SK-N-MC (cell line): Measurements from ENCODE around the gene SPDYC.
A peak's percentile ranks its signal among the peaks of the same experiment; 100 is the strongest.

Source experiments
- DNase-seq: peaks from one replicate; pipeline ENCODE4 v3.0.0-alpha.2; 2011; ENCODE audit warnings: low read depth, low spot score
- H3K27ac ChIP-seq: fragments of 200-600 bp; sonication (generic); 2 replicates; pipeline ENCODE4 v1.5.1; 2016; ENCODE audit warnings: mixed run types
- H3K36me3 ChIP-seq: fragments of 200-600 bp; sonication (generic); 2 replicates; pipeline ENCODE4 v1.6.1; 2017; ENCODE audit warnings: antibody characterized with exemption, low read length, mixed read lengths; ENCODE audit not compliant: insufficient read depth
- H3K4me3 ChIP-seq: fragments of 200-600 bp; sonication (generic); 2 replicates; pipeline ENCODE4 v1.5.1; 2016
- H3K9ac ChIP-seq: fragments of 200-600 bp; sonication (generic); 2 replicates; pipeline ENCODE4 v1.8.0; 2017; ENCODE audit warnings: mixed run types, mixed read lengths; ENCODE audit not compliant: insufficient read length
- H3K9me3 ChIP-seq: fragments of 200-600 bp; sonication (generic); 2 replicates; pipeline ENCODE4 v1.6.1; 2017; ENCODE audit warnings: low read depth, mild to moderate bottlenecking, antibody characterized with exemption, low read length, moderate library complexity, mixed read lengths
- EZH2 ChIP-seq: fragments of 200-600 bp; sonication (generic); IDR thresholded peaks from one replicate; pipeline ENCODE4 v1.6.1; 2017; ENCODE audit warnings: antibody characterized with exemption
- FOXP2 ChIP-seq: optimal IDR thresholded peaks from 2 replicates; pipeline ENCODE3; 2011; ENCODE audit warnings: mild to moderate bottlenecking, moderate library complexity; ENCODE audit not compliant: insufficient read depth; ENCODE audit errors: extremely low read length, control extremely low read depth
- POLR2AphosphoS5 ChIP-seq: IDR thresholded peaks from 2 replicates; pipeline ENCODE4 v1.6.1; 2012; ENCODE audit warnings: mild to moderate bottlenecking, low read depth, low read length, borderline replicate concordance

The SPDYC gene

GRCh38 chr11:65132238-65132987, 37.6 kb upstream of the SPDYC start:
- Histone ChIP-seq H3K36me3 (peaks cover 24% of the 10 kb centered on the region; the same call in 1 of the 2 replicates), H3K9ac (no peak overlapping the region), H3K9me3 (no peaks in the 10 kb centered on the region), H3K4me3 (no peak overlapping the region), H3K27ac (no peak overlapping the region)
- DNase-seq: no peak
- TF ChIP-seq FOXP2: no peak
- TF ChIP-seq EZH2: no peak
- no peak for TF ChIP-seq POLR2AphosphoS5

DNA sequence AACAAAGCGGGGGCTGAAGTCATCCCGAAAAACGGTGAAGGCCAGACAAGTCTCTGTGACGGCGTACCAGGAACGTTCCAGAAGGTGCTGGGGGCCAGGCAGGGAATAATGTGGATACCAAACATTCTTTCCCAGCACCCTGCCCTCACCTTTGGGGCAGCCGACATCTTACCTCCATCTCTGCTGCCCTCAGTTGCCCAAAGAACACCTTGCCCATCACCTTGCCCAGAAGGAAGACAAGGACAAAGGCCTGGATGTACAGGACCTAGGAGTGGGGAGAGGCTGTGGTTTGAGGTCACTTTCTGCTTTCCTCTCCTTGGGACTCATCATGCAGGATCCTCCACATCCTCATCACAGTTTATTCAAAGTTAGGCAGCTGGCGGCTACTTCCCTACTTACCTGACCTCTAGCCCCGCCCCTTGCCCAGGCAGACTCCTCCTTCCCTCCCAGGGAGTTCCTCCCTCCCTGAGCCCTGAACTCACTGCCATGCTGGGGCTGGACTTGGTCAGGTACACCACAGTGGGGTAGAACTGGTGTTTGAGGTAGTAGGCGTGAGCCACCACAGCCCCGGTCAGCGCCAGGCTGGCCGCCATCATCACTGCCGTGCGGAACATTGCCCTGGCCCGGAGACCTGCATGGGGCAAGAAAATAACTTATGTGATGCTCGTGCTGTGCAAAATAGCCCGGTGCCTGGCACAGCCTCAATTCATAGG, 36.9 kb upstream of the SPDYC start:
- no peak overlapping the region for H3K27ac ChIP-seq
- peak overlapping the region; percentile 99 for H3K9ac ChIP-seq
- H3K9me3 ChIP-seq: no peaks in the 10 kb centered on the region
- H3K4me3 ChIP-seq: peak overlapping the region; percentile 100
- no peak for DNase-seq
- H3K36me3 ChIP-seq: peaks cover 17% of the 10 kb centered on the region; the same call in 1 of the 2 replicates
- TF ChIP-seq FOXP2 (no peak), EZH2 (no peak), POLR2AphosphoS5 (no peak)

DNA sequence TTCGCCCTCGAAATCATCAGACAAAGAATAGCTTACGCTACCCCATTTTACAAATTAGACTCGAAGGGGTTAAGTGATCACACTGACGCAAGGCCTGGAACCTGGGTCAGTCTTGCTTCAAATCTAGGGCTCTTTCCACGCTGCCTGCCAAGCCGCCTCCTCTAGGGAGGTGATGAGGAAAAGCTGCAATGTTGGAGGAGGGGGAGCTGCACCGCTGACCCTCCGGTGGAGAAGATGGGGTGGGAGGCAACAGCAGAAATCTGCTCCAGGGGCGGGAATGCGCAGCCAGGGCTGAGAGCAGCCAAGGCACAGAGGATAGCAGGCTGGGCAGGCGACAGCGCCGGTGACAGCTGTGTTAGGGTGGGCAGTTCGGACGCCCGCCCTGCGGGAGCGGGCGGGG, 36.3 kb upstream of the SPDYC start:
- Histone ChIP-seq H3K9me3 (no peaks in the 10 kb centered on the region), H3K9ac (peak overlapping the region; percentile 99), H3K27ac (no peak overlapping the region), H3K36me3 (peaks cover 11% of the 10 kb centered on the region; the same call in 1 of the 2 replicates), H3K4me3 (peak overlapping the region; percentile 100)
- no peak for DNase-seq
- TF ChIP-seq POLR2AphosphoS5 (no peak), FOXP2 (no peak), EZH2 (no peak)

DNA sequence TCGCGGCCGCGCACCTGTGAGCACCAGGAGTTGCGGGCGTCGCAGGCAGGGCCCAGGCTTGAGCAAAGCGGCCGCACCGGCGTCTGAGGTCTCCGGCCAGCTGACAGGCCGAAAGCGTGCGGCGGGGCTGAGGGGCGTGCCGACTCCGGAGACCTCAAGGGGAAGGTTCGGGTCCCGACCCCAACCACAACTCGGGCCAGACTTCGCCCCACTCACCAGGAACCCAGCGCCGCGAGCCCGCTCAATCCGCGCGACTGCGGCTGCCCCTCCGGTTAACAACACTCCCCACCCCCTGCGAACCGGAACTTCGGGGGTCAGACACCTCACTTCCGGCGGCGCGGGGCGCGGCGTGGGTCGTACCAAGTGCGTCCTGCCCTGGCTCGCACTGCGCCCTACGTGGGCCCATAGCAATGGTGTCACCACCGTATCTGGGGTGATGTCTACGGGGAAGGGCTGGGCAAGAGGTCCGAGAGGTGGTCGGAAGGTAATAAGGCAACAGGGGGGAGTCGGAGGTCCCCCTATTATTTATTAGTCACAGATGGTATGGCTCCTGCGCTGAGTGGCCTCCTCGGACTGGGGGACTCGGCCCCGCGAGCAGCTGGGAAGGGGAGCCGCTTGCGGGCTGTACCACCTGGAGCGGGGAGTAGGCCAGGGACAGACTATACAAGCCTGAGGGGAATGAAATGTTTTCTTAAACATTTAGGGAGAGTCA, 35.6 kb upstream of the SPDYC start, which contains the start of gene SYVN1:
Gene SYVN1, minus strand, starts transcription at position 280 of the 712 bp plus-strand sequence. CDS start 918 bp downstream, outside the sequence.
- H3K36me3 ChIP-seq: peaks cover 9% of the 10 kb centered on the region; the same call in 1 of the 2 replicates
- H3K4me3 ChIP-seq: peak within 1 kb of the TSS; percentile 100
- H3K9ac ChIP-seq: peak within 1 kb of the TSS; percentile 99
- peak; percentile 40 for DNase-seq
- H3K9me3 ChIP-seq: no peaks in the 10 kb centered on the region
- TF ChIP-seq FOXP2 (no peak), POLR2AphosphoS5 (peak; percentile 90; the same call in 1 of the 2 replicates)
- peak within 1 kb of the TSS; percentile 99 for H3K27ac ChIP-seq

DNA sequence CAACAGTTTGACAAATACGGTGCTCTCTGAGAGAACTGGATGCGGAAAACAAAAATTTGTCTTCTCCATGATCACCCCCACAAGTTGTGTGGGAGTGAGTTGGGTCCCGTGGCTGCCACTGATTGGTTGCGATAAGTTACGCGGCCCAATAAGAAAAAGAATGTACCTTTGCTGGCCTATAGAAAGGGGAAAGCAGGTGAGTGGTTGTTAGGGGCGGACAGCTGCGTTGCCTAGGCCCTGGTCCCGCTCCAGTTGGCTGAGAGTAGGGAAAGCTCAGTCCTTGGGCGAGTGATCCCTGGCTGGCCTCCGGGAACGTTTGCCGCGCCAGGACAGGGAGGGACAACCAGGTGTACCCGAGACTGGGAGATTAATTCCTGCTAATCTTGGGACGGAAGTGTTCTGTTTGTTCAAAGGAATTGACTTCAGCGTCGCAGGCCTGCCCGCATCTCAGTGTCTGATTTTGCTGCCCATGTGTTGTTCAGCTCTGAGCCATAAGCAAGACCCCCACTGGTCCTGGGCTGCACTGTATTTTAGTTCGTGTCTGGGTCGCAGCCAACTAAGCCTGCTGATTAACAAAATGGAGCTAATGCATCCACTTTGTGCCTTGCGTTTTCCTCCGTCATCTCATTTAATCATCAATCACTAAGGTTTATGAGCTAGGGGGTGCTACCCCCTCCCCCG, 34.9 kb upstream of the SPDYC start:
- TF ChIP-seq EZH2: no peak
- no peak for TF ChIP-seq FOXP2
- peak; percentile 85 for TF ChIP-seq POLR2AphosphoS5
- peak; percentile 89 for DNase-seq
- Histone ChIP-seq H3K27ac (peak overlapping the region; percentile 99), H3K9ac (peak overlapping the region; percentile 99), H3K9me3 (no peaks in the 10 kb centered on the region), H3K4me3 (peak overlapping the region; percentile 100), H3K36me3 (peaks cover 9% of the 10 kb centered on the region; the same call in 1 of the 2 replicates)

- Histone ChIP-seq H3K27ac (no peak overlapping the region), H3K4me3 (peak overlapping the region; percentile 100), H3K9ac (peak overlapping the region; percentile 99), H3K36me3 (peaks cover 9% of the 10 kb centered on the region; the same call in 1 of the 2 replicates), H3K9me3 (no peaks in the 10 kb centered on the region)
- no peak for TF ChIP-seq EZH2
- TF ChIP-seq FOXP2: no peak
- no peak for TF ChIP-seq POLR2AphosphoS5
- DNase-seq: no peak
These were observed 34.3 kb upstream of the SPDYC start for GRCh38 chr11:65135633-65136145.

- no peaks in the 10 kb centered on the region; the same call in 1 of the 2 replicates for H3K36me3 ChIP-seq
- no peak for TF ChIP-seq EZH2
- no peak for TF ChIP-seq POLR2AphosphoS5
- TF ChIP-seq FOXP2: no peak
- H3K27ac ChIP-seq: no peak overlapping the region
- DNase-seq: no peak
- no peak overlapping the region for H3K9ac ChIP-seq
- no peaks in the 10 kb centered on the region for H3K9me3 ChIP-seq
- no peak overlapping the region for H3K4me3 ChIP-seq
These were observed 33.4 kb upstream of the SPDYC start for GRCh38 chr11:65136515-65137096.
